NCI-H526 (cell line): ENCODE results near the gene ANXA10.
"Not testable (repeated sequence)": the region's sequence is repeated elsewhere in the genome, so short reads cannot be mapped to it uniquely, and the experiment has no call there.

ENCODE experiments used
- DNase-seq, 2 experiments: peaks; one replicate each; lab custom pipeline; 2025; lab: John Stamatoyannopoulos, UW

ANXA10 gene, protein sequence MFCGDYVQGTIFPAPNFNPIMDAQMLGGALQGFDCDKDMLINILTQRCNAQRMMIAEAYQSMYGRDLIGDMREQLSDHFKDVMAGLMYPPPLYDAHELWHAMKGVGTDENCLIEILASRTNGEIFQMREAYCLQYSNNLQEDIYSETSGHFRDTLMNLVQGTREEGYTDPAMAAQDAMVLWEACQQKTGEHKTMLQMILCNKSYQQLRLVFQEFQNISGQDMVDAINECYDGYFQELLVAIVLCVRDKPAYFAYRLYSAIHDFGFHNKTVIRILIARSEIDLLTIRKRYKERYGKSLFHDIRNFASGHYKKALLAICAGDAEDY

DNA sequence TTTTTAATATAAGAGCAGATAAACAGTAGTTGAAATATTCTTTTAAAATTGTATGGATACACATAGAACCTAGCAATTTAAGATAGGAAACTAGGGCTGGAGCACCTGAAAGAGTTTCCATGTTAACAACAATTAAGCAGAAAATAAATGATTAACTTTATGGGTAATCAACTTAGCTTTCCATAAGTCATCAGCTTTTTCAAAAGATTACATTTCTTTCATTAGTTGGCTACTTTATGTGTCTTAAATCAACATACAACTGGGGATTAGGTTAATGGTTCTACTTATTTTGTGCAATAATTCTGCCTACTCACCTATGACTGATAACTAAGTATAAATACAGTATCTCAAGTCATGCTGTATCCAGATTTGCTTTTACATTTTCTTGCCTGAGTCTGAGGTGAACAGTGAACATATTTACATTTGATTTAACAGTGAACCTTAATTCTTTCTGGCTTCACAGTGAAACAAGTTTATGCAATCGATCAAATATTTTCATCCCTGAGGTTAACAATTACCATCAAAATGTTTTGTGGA lies at the start of gene ANXA10:
Gene ANXA10, plus strand, starts transcription at position 362 of the 537 bp plus-strand sequence. Its CDS starts 164 bp downstream, at position 526.
- no peak for DNase-seq

DNA sequence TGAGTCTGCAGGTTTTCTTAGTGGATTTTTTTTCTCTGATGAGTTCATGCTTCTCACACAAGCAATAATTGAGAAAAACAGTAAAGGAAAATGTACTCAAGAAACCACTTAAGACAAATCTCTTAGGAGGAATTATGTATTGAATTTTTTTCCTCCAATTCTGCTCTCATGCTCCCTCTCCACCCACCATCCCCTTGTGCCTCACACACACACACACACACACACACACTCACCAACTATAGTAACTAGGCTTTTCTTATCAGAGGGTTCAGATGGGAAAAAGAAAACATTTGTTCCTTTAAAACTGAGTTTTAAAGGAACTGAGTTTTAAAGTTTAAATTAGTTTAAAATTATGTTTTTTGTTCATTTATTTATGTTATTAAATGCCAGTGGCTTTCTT lies 47.0 kb upstream of the ANXA10 start:
- DNase-seq: no peak

DNA sequence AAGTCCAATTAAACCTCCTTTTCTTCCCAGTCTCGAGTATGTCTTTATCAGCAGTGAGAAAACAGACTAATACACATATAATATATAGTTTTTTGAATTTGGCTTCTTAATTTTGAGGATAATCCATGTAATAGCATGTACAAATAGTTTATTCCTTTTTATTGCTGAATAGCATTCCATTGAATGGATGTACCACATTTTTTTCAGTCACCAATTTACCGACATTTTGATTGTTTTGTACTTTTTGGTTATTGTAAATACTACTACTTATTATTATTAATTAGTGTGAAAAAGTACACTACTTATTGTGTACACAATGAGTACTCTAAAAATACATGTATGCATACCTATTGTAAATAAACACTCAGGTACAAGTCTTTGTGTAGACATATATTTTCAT lies 42.3 kb upstream of the ANXA10 start:
- no peak for DNase-seq

DNA sequence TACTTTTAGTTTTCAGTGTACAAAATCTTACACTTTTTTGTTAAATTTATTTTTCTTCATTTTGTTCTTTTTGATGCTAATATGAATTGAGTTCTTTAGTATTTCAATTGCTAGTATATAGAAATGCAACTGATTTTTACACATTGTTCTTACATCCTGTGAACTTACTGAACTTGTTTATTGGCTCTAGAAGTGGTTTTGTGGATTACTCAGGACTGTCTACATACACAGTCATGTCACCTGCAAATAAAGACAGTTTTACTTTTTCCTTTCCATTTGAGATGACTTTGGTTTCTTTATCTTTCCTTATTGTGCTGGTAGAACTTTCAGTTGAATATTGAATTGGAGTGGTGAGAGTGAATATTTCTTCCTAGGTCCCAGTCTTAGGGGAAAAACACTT lies 40.8 kb upstream of the ANXA10 start:
- DNase-seq: no peak

DNA sequence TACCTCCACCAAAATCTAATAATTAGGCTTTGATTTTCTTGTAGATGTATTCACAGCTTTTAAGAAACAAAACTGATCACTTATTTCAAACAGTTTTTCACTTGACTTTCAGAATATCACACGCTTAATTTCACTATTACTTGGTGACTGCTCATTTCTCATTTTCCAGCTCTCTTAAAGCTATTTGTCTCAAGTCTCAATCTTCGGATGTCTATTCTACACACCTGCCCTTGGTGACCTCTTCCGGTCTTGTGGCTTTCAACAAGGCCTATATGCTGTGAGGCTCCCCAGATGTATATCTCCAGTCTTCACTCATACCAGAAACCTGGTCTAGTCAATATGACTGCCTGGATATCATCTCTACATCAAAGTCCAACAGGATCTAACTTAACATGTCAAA lies 34.9 kb upstream of the ANXA10 start:
- DNase-seq: no peak

DNA sequence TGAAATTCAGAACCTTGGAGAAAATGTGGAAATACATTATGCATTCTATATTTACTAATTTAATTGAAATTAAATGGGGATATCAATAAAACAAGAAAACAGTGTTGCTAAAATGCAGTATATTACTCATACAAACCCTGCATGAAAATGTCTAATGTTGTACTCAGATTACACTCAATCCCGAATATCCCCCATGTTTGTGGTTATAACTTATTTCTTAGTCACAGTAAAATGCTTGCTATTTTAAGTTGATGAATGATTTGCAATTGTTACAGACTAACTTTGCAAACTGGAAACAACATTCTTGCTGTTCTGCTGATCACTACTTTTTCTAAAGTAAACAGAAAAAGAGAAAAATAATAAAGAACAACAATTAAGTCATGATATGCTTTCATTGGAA lies 33.1 kb upstream of the ANXA10 start:
- DNase-seq: no peak

DNA sequence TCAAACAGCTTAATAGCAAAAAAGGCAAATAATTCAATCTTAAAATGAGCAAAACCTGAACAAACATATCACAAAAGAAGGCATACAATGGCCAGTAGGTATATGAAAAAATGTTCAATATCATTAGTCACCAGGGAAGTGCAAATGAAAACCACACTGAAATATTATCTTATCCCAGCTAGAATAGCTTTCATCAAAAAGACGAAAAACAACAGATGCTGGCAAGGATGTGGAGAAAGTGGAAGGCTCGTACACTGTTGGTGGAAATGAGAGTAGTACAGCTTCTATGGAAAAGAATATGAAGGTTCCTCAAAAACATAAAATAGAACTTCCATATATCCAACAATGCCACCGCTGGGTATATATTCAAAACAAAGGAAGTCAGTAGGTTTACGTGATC lies 29.3 kb upstream of the ANXA10 start:
- DNase-seq: no peak

DNA sequence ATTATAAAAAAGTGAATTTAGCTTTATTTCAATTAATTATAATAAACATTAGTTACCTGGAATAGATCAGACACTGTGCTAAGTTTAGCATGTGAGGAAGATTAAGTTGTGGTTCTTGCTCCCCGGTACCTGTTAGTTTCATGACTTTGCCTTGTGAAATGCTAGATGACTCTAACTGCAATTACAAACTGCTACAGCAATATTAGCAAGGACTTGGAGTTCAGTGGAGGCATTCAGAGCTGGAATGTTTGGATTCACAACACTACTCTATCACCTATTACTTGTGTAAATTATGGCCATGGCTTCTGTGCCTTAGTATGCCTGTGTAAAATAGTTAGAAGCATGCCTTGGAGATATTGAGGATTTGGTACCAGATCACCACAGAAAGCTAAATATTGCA lies 21.4 kb upstream of the ANXA10 start:
- DNase-seq: no peak

DNA sequence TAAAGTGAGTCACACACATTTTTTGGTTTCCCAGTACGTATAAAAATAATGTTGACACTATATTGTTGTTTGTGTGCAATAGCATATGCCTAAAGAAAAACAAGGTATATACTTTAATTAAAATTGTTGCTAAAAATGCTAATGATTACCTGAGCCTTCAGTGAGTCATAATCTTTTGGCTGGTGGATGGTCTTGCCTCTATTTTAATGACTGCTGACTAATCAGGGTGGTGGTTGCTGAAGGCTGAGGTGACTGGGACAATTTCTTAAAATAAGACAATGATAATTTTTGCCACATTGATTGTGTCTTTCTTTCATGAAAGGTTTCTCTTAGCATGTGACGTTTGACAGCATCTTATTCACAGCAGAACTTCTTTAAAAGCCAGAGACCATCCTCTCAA lies 21.0 kb upstream of the ANXA10 start:
- DNase-seq: no peak

DNA sequence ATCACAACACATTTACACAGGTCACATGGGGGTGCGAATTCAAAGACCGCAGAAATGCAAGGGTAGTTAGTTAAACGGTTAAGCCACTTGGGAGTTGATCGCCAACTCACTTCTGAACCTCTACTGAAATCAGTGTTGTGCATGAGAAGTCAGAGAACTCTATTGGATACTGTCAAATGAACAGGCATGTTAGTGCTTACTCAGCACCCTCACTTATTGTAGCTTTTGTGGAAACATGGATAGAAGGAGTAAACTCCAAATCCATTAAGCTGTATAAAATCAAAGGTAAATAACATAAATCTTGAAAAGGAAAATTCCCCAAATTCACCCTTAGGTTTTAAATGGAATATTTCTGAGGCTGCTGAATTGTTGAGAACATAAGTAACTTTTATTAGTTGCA lies 17.5 kb upstream of the ANXA10 start:
- no peak for DNase-seq

DNA sequence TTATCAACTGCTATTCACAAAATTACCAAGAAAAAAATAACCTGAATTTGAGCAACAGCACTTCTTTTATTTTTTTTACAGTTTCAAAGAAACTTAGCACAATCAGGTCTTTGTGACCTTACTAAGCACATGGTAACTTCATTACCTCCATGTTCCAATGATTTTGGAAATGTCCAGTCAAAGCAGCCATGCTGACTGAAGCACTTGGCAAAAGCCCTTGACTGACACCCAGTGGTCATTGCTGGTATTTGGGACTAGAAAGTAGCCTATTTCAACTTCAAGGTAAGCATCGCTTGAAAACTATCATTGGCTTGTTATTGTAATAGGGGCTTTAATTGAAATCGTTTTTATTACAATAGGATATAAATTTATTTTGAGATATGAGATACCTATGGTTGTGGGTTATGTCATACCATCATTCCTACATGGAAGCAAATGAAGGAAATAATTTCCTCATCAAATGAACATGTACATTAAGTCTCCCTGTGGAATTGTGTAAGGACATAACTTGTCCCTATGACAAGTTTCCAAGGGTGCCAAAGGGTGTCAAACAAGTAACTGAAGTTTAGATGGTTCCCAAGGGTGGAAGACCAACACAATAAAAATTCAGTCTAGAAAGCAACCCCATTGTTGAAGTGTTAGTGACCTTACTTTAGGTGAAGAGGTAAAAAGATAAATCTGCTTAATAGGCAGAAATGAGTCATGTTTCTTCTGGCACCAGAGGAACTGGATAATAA lies 15.2 kb upstream of the ANXA10 start:
- peak; percentile 41 to 81 for DNase-seq

DNA sequence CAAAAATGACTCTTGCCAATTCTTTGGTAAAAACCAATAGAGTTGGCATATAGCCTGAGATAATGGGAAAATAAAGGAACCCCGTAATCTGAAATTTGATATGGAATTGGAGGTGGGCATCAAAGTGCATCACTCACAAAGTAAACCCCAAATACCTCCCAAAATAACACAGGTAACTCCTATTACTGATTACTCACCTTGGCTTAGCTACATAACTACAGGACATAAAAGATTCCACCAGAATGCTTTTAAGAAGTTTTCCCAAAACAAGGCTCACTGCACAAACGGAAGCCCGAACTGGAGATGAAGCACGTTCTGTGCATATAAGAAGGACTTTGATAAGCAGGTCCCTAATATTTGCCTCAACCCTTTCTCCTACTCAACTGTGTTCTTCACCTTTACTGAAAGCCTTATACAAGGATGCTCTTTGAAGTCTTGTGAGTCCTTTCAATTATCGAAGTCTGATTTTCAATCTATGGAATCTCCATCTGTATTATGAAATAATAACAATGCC lies 14.6 kb upstream of the ANXA10 start:
- no peak for DNase-seq

DNA sequence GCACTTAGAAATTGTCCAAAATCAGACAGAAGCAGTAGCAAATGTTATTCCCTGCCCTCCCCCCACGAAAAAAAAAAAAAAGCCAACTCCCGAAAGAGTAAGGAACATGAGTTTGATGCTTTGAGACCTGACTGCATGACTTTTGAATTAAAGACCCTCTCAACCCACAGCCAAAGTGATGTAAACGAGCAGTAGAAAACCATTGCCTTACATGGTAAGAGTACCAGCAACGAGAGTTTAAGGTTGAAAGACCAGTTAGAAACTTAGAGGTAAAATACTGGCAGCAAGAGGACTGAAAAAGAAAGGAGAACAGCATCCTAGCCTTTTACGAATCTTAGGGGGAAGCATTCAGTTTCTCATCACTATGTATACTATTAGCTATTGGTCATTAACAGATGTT lies 10.0 kb upstream of the ANXA10 start:
- DNase-seq: no peak

DNA sequence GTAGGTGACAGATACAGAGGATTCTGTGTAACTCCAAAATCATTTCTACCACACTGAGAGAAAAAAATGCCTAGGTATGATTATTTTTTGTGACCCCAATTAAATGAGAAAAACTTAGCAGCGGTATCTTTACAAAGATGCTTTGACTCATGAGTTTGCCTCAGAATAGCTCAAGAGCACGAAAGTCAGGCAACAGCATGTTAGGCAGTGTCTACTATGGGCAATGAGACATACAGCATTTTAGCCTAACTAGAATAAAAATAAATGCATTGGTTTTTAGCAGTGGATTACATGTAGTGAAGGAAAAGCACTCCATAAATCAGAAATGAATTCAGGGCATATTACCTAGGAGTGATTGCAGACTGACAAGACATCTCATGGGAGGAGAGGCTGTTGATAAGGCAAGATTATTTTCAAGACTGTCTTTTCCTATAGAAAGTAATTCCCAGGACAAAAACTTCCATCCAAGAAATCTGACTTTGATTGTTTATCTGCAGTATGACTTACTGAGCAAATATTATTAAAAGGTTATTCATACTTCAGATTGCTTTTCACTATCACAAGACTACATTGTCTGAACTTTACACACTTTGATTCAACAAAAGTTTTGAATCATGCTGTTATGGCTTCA lies 3.6 kb downstream of the ANXA10 start:
- no peak for DNase-seq

DNA sequence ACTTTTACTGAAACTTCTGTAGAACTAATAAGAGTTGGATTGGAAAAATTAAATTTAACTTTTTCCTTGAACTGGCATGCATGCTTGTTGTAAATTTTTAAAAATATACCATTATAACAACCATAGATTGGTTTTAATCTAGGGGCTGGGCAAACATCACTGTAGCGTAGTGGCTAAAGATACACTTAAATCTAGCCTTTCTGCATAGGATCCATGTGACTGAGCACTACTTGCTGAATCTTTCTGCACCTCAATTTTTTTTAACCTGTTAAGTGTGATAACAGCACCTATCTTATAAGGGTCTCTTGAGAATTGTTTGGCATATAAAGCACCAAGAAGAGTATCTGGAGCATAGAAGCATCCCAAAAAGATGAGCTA lies 4.1 kb downstream of the ANXA10 start:
- DNase-seq: no peak

DNA sequence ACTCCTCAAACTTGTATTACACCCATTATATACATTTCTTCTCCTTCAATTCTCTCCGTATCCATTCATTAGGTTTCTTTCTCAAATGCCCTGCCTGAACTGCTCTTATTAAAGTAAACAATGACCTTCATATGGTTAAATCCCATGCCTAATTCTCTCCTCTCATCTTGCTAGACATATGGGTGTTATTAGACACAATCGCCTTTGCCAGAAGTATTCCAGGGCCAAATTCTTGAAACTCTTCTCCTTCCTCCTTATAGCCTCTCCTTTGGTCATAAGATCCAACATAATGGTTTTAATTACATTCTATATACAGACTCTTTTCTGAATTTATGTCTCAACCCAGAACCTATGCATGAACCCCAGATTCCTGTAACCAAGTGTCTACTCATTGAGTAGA lies 4.8 kb downstream of the ANXA10 start:
- no peak for DNase-seq

DNA sequence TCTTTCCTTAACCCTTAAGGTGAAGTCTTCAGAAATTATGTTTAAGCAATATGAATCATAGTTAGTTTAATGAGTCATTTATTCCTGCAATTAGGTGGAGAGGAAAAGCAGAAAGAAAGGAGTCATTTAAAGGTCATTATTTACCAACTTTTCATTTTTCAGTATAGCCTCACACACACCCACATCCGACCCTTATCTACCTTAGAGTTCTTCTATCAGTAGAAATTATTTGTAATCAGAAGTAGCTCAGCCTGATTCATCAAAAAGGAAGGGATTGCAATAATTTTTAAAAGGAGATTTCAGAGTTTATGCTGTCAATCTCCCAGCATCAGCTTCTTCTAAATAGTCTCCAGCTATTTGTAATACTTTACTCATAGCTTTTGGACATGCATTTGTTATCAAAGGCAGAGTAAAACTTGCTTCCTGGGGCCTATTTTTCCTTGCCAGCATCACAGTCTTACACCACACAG lies 5.9 kb downstream of the ANXA10 start:
- DNase-seq: no peak

DNA sequence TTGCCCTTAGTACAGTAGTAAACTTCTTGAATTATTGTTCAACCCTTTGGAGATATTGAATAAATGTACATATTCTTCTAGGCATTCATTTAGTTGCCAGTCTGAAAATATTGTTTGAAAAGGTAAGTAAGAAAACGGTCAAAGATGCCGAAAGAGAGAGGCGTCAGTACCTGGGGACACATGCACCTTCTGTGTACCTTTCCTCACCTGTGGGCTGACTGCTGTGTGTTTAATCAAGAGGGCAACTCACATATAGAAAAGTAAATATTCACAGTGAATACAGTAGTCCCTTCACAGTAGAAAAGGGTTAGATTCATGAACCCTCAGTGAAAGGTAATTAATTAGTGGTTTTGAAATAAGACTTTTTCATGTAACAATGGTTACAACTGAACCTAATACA lies 6.9 kb downstream of the ANXA10 start:
- DNase-seq: no peak

DNA sequence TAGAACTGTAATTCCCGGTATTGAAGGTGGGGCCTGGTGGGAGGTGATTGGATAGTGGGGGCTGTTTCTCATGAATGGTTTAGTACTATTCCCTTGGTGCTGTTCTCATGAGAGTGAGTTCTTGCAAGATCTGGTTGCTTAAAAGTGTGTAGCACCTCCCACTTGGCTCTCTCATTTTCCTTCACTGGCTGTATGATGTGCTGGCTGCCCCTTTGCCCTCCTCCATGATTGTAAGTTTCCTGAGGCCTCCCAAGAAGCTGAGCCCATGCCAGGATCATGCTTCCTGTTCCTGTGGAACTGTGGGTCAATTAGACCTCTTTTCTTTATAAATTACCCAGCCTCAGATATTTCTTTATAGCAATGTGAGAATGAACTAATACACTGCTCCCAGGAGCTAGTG lies 8.7 kb downstream of the ANXA10 start:
- DNase-seq: no peak

DNA sequence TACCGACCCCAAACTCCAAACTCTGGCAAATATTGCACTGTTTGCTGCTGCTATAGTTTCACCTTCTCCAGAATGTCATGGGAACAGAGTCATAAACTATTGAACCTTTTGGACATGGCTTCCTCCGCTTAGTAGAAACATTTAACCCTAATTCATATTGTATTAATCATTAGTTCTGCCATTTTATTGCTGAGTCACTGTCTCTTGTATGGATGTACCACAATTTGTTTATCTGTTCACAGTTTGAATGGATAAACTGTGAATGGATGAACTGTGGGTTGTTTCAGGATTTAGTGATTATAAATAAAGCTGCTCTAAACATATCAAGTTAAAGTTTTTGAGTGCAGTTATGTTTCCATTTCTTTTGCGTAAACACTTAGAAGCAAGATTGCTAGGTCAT lies 10.1 kb downstream of the ANXA10 start:
- DNase-seq: no peak

DNA sequence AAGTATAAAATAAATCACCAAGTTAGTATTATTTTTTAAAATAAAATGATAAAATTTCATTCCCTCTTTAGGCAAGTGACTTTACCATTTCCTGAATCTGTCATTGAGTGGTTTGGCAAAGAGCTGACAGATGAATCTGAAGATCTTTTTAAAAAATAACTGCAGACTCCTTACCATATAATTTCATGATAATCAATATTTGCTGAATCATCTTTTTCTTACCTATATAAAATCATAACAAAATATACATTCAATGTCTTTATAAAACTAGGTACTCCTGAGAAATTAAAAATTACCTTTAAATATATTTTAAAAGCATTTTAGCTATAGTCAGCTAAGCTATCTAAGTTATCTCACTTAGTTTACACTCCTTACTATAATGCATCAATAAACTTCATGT lies 17.2 kb downstream of the ANXA10 start:
- DNase-seq: no peak

DNA sequence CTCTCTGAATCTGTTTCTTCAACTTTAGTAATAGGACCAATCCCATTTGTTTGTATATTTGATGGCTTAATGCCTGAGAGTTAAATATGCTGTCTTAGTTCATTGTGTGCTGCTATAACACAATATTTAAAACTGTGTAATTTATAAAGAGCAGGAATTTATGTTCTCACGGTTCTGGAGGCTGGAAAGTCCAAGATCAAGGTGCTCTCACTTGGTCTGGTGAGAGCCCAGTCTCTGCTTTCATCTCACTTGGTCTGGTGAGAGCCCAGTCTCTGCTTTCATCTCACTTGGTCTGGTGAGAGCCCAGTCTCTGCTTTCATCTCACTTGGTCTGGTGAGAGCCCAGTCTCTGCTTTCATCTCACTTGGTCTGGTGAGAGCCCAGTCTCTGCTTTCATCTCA lies 20.7 kb downstream of the ANXA10 start:
- not testable (repeated sequence) for DNase-seq
